Bronchial epithelial cell (primary cell): ENCODE data around the gene FRS2. TPM values are rescaled to one million over a fixed set of nuclear protein-coding genes. Genes with fewer than 3 reads are reported as not detected.

Experiments used
- DNase-seq: peaks from one replicate; pipeline ENCODE4 v3.0.0-alpha.2; 2010; ENCODE audit warnings: low read depth
- FAIRE-seq: peaks from 2 replicates; lab custom pipeline; 2011; peaks lifted over from hg19 to GRCh38; lab: Jason Lieb, UNC
- H3K27me3 ChIP-seq: 2 replicates; pipeline ENCODE4 v1.5.1; 2011; ENCODE audit warnings: low read length; ENCODE audit not compliant: control insufficient read depth, insufficient read depth
- H3K36me3 ChIP-seq: 2 replicates; pipeline ENCODE4 v1.5.1; 2011; ENCODE audit warnings: low read length; ENCODE audit not compliant: control insufficient read depth, insufficient read depth
- H3K4me3 ChIP-seq: 2 replicates; pipeline ENCODE4 v1.5.1; 2011; ENCODE audit warnings: mild to moderate bottlenecking, low read depth, low read length, control low read depth
- total RNA-seq: library from RNA; depleted of rRNA; stranded (reverse); fragments of >200 nt; gene quantifications from 2 replicates; pipeline ENCODE4 v1.2.1, GENCODE V29; 2014
- TF ChIP-seq, protein P1 (sequence below): IDR thresholded peaks from 2 replicates; pipeline ENCODE4 v1.5.1; 2011; ENCODE audit warnings: mild to moderate bottlenecking, moderate library complexity, low read length, control low read depth, inconsistent platforms; ENCODE audit not compliant: insufficient read depth, severe bottlenecking

Gene FRS2
- total RNA-seq, 1 donor from 2014 or later, result 27.1 TPM

GRCh38 chr12:69515394-69515930 lies 45.3 kb downstream of the FRS2 start:
- Histone ChIP-seq H3K27me3 (no peaks in the 10 kb centered on the region), H3K36me3 (no peaks in the 10 kb centered on the region), H3K4me3 (no peak overlapping the region)
- FAIRE-seq (no peak), DNase-seq (no peak)
- TF ChIP-seq, protein P1, sequence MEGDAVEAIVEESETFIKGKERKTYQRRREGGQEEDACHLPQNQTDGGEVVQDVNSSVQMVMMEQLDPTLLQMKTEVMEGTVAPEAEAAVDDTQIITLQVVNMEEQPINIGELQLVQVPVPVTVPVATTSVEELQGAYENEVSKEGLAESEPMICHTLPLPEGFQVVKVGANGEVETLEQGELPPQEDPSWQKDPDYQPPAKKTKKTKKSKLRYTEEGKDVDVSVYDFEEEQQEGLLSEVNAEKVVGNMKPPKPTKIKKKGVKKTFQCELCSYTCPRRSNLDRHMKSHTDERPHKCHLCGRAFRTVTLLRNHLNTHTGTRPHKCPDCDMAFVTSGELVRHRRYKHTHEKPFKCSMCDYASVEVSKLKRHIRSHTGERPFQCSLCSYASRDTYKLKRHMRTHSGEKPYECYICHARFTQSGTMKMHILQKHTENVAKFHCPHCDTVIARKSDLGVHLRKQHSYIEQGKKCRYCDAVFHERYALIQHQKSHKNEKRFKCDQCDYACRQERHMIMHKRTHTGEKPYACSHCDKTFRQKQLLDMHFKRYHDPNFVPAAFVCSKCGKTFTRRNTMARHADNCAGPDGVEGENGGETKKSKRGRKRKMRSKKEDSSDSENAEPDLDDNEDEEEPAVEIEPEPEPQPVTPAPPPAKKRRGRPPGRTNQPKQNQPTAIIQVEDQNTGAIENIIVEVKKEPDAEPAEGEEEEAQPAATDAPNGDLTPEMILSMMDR, result no peak

DNA sequence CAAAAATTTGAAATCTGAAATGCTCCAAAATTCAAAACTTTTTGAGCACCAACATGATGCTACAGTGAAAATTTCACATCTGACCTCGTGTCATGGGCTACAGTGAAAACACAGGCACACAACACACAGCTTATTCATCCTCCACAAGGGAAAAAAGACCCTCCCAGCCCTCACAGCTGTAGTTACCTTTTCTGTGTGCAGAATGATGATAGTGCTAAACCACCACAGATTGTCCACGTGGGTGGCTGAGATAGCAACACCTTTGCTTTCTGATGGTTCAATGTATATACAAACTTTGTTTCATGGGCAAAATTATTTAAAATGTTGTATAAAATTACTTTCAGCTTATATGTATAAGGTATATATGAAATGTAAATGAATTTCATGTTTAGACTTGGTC lies 46.8 kb downstream of the FRS2 start:
- TF ChIP-seq, protein P1, result no peak
- Histone ChIP-seq H3K36me3 (no peaks in the 10 kb centered on the region), H3K4me3 (no peak overlapping the region), H3K27me3 (no peaks in the 10 kb centered on the region)
- FAIRE-seq (no peak), DNase-seq (no peak)

- TF ChIP-seq, protein P1, result no peak
- no peak overlapping the region for H3K4me3 ChIP-seq
- no peaks in the 10 kb centered on the region for H3K36me3 ChIP-seq
- FAIRE-seq (no peak), DNase-seq (no peak)
- no peaks in the 10 kb centered on the region for H3K27me3 ChIP-seq
These were observed 47.2 kb downstream of the FRS2 start for GRCh38 chr12:69517406-69517805.

DNA sequence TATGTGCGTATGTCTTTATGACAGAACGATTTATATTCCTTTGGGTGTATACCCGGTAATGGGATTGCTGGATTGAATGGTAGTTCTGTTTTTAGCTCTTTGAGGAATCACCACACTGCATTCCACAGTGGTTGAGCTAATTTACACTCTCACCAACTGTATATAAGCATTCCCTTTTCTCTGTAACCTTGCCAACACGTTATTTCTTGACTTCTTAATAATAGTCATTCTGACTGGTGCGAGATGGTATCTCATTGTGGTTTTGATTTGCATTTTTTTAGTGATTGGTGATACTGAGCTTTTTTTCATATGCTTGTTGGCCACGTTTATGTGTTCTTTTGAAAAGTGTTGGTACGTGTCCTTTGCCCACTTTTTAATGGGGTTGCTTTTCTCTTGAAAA lies 49.7 kb downstream of the FRS2 start:
- DNase-seq (no peak), FAIRE-seq (no peak)
- no peaks in the 10 kb centered on the region for H3K27me3 ChIP-seq
- TF ChIP-seq, protein P1, result no peak
- H3K4me3 ChIP-seq, result no peak overlapping the region
- no peaks in the 10 kb centered on the region for H3K36me3 ChIP-seq

DNA sequence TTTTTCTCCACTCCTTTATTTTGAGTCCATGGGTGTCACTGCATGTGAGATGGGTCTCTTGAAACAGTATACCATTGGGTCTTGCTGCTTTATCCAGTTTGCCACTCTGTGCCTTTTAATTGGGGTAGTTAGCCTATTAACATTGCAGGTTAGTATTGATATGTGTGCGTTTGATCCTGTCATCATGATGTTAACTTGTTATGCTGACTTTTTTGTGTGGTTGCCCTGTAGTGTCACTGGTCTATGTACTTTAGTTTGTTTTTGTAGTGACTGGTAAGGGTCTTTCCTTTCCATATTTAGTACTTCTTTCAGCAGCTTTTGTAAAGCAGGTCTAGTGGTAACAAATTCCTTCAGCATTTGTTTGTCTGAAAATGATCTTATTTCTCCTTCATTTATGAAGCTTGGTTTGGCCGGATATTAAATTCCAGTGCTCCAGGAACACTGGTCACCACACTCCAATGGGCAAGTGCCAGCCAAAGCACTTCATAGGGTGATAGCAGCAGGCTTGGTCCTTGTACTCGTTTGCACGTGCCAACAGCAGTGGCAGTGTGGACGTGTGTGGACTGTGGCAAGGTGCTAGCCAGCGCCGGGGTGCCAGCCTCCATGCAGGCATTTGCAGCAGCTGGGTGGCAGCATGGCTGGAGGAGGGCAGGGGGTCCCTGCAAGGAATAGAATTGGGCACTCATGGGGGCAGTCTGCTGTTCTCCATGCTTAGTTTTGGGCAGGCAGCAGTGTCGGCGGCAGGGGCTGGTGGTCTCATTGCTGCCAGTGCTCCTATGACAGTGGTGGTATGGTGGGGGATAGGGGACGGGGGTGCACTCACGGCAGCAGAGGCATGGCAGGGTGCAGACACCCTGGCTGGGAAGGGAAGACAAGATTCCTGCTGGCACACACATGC lies 53.5 kb downstream of the FRS2 start:
- H3K4me3 ChIP-seq, result no peak overlapping the region
- H3K36me3 ChIP-seq, result no peaks in the 10 kb centered on the region
- TF ChIP-seq, protein P1, result no peak
- no peaks in the 10 kb centered on the region for H3K27me3 ChIP-seq
- FAIRE-seq, result no peak
- DNase-seq, result no peak
